Pons (tissue), 1 donor: ENCODE results near the gene SHISA3.
A peak's percentile ranks its signal among the peaks of the same experiment; 100 is the strongest.
"Not testable (repeated sequence)": the region's sequence is repeated elsewhere in the genome, so short reads cannot be mapped to it uniquely, and the experiment has no call there.

Source experiments
- DNase-seq: peaks from one replicate; pipeline ENCODE4 v3.0.0-alpha.2; 2016; ENCODE audit warnings: low spot score

The SHISA3 gene

GRCh38 chr4:42396752-42397634, at the start of gene SHISA3:
Gene SHISA3 (plus strand): TSS chr4:42397488. CDS start chr4:42398057, 569 bp downstream.
- no peak for DNase-seq

GRCh38 chr4:42348247-42348646, 49.0 kb upstream of the SHISA3 start:
- DNase-seq, result no peak

- DNase-seq, result no peak
These were observed 48.6 kb upstream of the SHISA3 start for GRCh38 chr4:42348692-42349091.

DNA sequence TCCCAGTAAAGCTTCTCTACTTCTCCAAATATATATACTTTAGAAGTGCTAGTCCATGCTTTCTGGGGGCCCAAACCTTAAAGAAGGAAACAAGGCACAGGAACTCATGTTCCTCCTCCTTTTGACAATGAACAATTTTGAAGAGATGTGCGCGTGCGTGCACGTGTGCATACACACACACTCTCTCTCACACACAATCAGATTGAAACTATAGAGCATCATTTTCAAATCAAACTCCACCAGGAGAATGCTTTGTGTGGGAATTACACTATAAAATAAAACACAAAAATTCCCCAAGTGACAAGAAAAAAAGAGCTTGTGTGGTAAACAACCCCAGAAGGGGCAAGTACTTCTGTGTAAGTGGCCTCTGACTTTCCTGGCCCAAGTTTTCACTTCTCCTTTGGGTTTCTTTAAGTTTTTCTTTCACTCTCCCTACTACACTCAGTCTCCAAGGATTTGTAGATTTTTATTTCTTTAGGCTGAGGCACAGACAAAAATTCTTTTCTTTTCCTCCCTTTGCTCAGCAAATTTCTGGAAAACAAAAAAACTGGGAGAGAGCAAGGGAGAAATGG, 46.6 kb upstream of the SHISA3 start:
- no peak for DNase-seq

DNA sequence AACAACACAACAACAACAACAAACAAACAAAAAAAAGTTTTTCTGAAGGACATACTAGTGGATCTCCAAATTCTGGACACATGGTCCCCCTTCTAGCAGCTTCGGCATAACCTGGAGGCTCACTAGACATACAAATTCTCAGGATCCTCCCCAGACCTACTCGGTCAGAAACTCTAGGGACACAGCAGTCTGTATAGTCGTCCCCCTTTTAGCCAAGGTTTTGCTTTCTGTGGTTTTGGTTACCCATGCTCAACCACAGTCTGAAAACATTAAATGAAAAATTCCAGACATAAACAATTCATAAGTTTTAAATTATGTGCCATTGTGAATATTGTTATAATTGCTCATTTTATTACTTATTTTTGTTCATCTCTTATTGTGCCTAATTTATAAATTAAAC, 45.2 kb upstream of the SHISA3 start:
- DNase-seq, result no peak

DNA sequence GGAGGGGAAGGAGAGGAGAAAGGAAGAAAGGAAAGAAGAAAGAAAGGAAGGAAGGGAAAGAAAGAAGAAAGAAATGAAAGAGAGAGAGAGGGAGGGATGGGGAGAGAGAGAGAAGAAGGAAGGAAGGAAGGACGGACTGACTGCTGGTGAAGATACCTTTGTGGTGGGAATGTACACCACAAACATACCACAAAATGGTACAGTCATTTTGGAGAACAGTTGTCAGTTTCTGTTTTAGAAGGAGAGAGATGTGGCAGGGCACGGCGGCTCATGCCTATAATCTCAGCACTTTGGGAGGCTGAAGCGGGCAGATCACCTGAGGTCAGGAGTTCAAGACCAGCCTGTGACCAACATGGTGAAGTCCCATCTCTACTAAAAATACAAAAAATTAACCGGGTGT, 40.0 kb upstream of the SHISA3 start:
- no peak for DNase-seq

DNA sequence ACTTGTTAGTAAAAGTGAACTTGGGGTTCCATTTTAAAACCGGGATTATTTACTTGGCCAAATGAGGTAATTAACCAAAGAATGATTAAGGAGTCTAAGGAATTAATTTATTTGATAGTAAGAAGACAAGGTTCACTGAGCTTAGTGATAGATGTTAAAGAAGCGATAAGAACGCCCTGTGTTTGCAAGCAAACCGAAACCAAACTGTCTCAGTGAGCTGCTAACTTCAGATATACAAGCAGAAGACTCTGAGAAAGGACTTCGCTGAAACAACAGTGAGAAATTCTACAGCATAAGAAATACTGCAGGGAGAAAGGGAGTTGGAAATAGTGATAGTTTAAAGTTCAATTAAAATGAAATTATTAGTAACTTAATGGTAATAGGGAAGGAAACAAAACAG, 37.6 kb upstream of the SHISA3 start:
- no peak for DNase-seq

DNA sequence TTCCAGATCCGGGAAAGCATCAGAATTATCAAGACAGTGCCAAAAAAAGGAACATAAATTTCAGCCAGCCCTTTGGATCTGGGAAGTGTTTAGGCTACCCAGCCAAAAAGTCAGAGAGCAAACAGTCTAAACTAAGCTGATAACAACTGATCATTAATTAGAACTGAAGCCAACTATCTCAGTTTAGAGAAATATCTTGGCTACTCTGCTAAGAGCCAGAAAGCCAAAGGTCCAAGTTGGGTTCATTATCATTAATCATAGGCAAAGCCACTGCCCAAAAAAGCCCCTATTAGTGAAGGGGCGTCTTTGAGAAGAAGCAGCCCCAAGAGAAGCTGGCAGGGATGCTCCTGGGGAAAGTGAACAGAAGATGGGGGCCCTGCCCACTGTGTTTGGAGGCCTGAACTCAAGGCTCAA, 37.0 kb upstream of the SHISA3 start:
- no peak for DNase-seq

DNA sequence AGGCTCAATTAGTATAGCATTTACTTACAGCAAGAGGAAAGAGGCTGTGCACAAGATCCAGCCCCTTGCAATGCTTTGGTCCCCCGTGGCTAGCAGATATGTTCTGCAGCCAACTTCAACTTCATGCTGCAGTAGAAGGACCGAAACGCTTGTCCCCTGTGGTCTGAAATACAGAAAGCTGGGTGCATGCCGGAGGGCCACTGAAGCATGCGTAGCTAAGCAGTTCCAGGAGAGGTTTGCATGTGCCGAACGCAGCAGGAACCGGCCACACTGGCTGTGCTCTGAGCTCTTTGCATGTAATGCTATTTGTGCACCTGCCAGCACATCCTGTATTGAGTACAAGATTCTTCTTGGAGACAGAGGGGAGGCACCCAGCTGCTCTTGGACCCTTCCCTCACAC, 35.8 kb upstream of the SHISA3 start:
- no peak for DNase-seq

GRCh38 chr4:42362591-42362990, 34.7 kb upstream of the SHISA3 start:
- no peak for DNase-seq

- DNase-seq, result no peak
These were observed 33.7 kb upstream of the SHISA3 start for GRCh38 chr4:42363614-42364013.

DNA sequence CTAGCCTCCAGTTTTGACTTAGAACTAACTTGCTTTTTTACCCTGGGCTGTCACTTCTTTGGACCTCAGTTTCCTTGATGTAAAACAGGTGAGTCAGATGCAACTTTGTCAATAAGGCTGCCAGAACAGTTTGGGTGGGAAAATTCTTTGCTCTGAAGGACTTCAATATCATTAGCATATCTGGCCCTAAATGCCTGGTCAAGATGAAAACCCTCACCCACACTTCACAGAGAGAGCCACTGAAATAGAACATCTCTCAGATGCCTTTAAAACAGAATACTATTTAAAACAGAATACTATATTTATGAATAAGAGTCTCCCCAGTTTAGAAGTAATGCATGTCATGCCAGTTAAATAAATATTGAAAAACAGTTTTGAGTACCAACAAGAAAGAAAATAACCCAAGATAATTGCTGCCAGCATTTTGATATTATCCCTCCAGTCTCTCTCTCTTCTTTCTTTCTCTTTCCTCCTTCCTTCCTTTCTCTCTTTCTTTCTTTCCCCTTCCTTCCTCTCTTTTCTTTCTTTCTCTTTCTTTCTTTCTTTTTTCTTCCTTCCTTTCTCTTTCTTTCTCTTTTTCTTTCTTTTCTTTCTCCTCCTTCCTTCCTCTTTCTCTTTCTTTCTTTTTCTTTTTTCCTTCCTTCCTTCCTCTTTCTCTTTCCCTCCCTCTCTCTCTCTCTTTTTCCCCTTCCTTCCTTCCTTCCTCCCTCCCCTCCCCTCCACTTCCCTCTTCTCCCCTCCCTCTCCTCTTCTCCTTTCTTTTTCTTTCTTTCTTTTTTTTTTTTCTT, 32.8 kb upstream of the SHISA3 start:
- DNase-seq, result no peak

GRCh38 chr4:42366959-42367358, 30.3 kb upstream of the SHISA3 start:
- no peak for DNase-seq

DNA sequence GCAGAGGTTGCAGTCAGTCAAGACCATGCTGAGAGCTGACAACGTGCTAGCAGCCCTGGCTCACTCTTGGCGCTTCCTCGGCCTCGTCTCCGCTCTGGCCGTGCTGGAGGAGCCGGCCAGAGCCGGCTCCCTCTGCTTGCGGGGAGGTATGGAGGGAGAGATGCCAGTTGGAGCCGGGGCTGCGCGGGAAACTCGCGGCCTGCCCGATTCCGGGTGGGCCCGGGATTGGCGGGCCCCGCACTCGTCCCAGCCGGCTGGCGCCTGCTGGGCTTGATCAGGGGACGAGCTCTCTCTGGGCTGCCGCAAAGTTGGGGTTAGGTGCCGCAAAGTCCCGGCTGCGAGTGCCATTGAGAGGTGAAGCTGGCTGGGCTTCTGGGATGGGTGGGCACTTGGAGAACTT, 27.8 kb upstream of the SHISA3 start:
- no peak for DNase-seq

GRCh38 chr4:42371305-42372252, 25.7 kb upstream of the SHISA3 start:
- peak; percentile 72 for DNase-seq

DNA sequence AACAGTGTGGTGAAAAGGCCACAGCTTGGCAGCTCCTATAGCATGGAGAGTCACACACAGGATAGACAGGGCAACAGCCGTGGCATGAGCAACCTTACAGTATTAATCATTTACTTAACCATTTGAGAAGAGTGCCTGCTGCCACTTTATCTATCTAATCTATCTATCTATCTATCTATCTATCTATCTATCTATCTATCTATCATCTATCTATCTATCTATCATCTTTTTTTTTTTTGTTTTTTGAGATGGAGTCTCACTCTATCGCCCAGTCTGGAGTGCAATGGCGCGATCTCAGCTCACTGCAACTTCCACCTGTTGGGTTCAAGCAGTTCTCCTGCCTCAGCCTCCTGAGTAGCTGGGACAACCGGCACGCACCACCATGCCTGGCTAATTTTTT, 25.0 kb upstream of the SHISA3 start:
- DNase-seq, result not testable (repeated sequence)

DNA sequence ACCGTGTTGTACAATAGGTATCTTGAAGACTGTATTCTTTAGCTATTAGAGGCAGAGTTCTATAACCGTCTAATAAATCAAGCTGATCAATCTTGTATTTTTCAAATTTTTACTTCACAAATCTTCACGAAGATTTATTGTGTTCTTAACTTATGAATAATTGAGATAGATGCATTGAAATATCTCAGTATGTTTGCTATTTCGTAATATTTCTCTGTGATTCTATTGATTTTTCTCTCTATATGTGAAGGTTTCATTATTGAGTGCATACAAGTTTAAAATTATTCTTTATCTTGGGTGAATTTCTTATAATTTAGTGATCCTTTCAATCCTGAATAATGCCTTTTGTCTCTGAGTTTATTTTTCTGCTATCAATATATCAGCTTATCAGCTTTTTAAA, 19.8 kb upstream of the SHISA3 start:
- no peak for DNase-seq

DNA sequence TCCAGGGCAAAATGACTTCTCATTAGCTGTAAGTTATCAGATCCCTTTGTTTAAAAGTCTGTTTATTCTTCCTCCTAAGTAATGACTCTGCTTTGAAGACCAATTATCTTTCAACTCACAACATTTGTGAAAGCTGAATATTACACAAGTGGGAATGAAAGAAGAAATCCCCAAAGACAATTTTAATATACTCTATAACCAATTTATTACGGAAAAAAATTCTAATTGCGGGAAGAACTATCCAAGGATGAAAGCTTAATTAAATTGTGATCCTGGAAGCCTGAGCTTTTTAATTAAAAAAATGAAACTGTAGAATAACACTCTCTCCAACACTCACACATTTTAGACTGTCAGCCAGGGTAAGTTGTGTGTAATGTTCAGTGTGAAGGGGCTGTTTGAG, 15.6 kb upstream of the SHISA3 start:
- DNase-seq, result no peak

DNA sequence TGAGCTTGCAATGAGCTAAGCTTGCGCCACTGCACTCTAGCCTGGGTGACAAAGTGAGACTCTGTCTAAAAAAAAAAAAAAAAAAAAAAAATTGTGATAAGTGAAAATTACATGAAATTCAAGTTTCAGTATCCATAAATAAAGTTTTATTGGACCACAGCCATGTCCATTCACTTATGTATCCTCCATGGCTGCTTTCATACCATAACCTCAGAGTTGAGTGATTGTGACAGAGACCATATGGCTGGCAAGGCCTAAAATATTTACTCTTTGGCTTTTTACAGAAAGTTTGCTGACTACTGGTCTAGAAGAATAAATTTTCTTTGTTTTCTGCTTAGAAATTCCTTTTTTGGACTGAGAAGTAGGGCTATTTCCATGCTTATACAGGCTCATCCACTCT, 11.8 kb upstream of the SHISA3 start:
- DNase-seq, result no peak

GRCh38 chr4:42390622-42391354, 6.5 kb upstream of the SHISA3 start:
- DNase-seq, result no peak

GRCh38 chr4:42391355-42391664, 6.0 kb upstream of the SHISA3 start:
- DNase-seq, result no peak
